Stimulated activated CD8-positive, alpha-beta memory T cell treated with anti-CD3 and anti-CD28 coated beads, Interleukin-12 subunit alpha, Interleukin-12 subunit beta, amount 100 ng/mL, for 1 hour (primary cell): ENCODE data around the gene TOP2B.

Experiments
- DNase-seq: peaks from one replicate; pipeline ENCODE4 v3.0.0-alpha.2; 2020; ENCODE audit warnings: low read depth

Gene TOP2B

DNA sequence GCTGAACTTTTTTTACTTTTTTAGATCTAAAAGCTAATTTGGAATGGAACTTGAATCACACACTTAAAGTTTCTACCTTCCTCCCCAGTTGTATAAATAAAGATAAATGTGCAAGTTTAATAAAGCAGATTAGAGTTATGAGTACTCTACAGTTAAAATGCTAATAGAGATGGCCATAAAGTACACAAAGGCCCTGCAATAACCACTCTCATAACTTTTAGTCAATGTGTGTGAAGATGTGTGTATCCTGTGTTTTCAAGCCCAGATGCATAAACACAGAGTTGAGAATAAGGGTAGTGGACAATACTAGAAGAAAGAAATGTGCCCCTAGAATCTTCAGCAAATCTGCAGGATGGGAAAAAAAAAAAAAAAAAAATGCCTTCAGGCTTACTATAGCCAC, 45.3 kb downstream of the TOP2B start:
- no peak for DNase-seq

DNA sequence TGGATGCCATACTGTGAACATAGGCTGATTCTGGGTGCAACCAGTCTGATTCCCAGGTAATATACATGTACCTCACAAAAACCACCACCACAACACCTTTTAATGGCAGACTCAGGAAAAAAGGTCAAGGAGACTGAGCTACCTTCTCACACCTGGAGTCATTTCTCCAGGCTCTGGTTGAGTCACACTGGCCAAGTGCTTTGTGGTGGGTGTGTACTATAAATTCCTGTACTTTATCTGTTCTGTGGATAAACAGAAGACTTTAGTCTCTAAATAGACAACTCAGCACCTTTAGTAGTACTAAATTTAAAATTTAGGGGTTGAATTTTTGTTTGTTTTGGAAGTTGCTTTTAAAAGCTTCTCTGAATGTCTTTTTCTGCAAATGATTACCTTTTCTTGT, 46.7 kb downstream of the TOP2B start:
- no peak for DNase-seq

DNA sequence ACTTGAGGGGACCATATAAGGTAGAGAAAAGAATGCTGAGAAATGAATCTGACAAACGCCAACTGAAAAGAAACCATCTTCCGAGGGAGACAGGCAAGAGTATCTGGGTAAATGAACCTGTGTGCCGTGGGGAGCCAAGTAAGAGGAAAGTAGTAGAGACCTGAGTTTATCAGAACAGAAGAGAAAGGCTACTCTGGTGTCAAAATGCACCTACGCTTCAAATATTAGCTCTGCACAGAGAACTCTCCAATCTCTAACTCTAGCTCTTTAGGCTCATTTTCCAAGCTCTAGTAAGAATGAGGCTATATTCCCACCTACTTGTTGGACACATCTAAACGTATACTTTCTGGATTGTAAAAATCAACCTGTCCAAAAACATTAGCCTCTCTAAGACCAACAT, 53.5 kb downstream of the TOP2B start:
- DNase-seq, result no peak

GRCh38 chr3:25610779-25611178, 53.9 kb downstream of the TOP2B start:
- no peak for DNase-seq

GRCh38 chr3:25610167-25610566, 54.5 kb downstream of the TOP2B start:
- no peak for DNase-seq

- no peak for DNase-seq
These were observed 60.5 kb downstream of the TOP2B start for GRCh38 chr3:25604107-25604805.

- no peak for DNase-seq
These were observed 61.0 kb downstream of the TOP2B start for GRCh38 chr3:25603703-25604102.

GRCh38 chr3:25597535-25598101, 67.1 kb downstream of the TOP2B start:
- DNase-seq, result no peak

GRCh38 chr3:25594007-25594502, 70.7 kb downstream of the TOP2B start:
- no peak for DNase-seq

DNA sequence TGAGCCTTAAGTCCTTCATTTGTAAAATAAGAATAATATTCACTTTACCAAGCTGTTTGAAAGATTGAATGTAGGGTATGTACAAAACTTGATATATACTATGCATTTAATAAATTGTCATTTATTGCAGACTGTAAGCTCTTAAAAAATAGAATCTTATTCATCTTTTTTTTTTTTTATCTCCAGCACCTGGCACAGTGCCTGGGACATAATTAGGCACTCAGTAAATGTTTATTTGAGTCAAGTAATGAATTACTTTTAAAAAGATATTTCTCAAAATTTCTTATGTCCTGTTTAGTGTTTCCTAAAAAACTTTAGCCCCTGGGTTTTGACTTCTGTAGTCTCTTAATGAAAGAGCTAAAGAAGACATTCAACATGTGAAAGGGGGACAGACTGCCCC, 71.7 kb downstream of the TOP2B start:
- no peak for DNase-seq

GRCh38 chr3:25592510-25592968, 72.2 kb downstream of the TOP2B start:
- DNase-seq, result no peak

DNA sequence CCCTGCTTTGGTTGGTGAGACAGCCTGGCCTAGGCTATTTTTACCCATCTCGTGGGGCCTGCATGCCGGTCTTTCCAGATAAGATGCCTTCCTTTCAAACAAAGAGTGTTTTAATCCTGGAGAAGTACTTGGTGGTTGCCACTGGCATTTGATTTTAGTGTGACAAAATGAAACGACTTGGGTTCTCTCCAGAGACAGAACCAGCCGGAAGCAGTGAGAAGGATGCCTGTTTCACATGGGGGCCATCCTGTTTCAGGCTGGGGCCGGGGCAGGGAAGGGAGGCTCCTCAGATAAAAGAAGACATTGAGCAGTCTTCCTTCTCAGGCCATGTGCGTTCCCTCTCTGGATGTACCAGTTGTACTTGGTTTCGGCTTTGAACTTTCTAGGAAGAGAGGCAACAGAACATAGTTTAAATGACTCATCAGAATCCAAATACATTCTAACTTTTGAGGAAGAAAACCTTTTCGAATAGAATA, 74.9 kb downstream of the TOP2B start:
- no peak for DNase-seq

GRCh38 chr3:25589104-25589782, 75.5 kb downstream of the TOP2B start:
- no peak for DNase-seq

DNA sequence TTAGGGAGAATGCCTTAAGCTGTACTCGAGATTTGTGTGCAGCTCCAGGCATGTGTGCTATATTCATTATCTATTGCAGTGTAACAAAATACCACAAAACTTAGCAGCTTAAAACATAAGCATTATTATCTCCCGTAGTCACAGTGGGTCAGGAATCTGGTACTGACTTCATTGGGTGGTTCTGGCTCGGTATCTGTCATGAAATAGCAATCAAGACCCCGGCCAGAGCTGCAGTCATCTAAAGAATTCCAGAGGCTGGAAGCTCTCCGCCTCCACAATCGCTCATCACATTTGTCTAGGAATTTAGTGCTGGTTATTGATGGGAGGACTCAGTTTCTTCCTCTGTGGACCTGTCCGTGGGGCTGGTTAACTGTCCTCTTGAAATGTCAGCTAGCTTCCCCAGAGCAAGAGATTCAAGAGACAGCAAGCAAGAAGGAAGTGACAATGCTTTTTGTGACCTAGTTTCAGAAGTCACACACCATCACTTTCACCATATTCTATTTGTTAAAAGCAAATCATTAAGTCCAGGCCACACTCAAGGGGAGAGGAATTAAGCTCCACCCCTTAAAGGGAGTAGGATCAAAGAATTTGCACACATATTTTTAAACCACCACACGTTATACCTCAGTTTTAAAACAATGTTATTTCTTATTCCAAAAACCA, 76.1 kb downstream of the TOP2B start:
- DNase-seq, result no peak

DNA sequence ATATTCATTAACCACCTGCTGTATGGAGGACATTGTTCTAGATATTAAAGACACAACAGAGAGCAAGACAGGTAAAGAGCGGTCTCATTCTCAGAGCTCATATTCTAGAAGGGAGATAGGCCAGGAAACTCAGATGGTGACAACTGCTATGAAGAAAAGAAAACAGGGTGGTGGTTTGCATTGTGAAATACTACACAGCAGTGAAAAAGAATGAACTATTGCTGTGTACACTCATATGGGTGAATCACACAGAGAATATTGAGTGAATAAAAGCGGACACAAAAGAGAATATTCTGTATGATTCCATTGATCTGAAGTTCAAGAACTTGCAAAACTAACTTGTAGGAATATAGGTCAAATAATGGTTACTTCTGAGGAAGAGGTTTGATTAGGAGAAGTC, 76.7 kb downstream of the TOP2B start:
- no peak for DNase-seq

DNA sequence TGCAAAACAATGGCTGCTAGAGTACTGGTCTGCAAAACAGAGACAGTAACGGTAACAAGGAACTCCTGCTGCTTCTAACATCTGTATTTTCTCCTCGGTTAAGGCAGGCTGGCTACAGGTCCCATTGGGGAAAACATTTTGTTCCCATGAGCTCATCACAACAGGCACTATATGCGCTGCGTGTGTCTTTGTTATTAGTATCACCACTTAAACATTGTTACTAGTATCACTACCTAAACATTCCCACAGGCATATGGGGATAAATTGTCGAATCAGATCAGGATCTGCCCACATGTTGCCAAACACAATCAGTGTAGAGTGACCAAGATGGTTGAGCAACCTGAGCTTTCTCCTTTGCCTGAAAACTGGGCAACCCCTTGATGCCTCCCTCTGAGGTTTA, 77.2 kb downstream of the TOP2B start:
- DNase-seq, result no peak

DNA sequence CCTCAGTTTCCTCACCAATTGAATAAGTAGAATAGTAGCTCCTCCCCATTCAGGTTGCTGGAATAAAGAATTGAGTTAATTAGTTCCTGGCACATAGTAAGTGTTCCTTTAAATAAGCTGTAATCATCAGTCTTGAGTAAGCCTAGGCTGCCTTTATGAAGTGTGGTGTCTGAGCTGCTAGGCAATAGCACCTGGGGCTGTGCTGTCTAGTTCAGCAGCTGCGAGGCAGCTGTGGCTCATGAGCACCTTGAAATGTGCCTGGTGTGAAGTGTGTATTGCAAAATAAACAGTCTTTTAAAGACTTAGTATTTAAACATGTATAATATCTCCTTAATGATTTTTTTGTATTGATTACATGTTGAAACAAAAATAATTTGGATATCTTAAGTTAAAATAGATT, 77.6 kb downstream of the TOP2B start:
- no peak for DNase-seq

GRCh38 chr3:25586553-25586952, 78.2 kb downstream of the TOP2B start:
- DNase-seq, result no peak

DNA sequence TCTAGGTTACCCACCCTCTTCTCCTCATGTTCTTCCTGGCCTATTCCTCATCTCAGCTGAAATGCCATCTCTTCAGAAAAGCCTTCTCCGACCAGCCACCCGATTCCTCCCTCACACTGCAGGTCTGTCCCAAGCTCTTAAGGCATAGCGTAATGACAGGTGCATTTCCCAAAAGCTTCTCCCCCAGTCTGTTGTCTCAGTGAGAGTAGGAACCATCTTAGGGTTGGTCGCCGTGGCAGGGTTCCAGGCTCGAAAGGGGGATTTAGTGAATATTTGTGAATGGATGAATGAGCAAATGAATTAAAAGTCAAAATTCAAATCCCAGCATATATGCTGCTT, 78.6 kb downstream of the TOP2B start:
- no peak for DNase-seq

- DNase-seq, result no peak
These were observed 79.1 kb downstream of the TOP2B start for GRCh38 chr3:25585361-25586166.

DNA sequence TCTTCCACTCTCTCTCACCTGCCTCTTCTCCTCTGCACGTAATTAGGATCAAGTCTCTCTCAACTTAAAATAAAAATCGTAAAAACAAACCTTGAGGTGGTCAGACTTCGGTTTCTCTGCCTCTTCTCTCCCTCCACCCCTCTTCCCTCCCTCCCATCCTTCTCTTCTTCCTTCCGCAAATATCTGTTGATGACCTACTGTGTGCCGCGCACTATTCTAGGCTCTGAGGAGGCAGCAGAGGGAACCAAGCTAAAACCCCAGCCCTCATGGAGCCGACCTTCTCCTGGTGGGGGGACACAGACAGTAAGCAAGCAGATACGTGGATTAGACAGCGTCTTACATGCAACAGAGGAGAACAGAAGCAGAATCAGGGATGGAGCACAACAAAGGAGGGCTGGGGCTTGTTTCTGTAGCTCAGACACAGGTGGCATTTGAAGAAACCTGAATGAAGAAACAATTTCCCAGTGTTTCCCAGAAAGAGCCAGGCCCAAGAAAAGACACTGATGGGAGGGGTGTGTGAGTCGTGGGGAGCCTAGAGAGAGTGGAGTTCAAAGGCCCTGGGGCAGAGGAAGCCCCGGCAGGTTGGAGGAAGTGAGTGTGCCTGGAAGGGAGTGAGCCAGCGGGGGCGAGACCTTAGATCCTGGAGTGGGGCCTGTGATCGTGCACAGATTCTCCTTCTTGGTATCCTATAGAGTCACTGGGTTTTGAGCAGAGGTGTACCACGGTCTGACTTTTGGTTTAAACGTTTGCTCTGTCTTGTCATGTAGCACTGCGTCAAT, 80.5 kb downstream of the TOP2B start:
- no peak for DNase-seq
